Osteocyte (in vitro differentiated cells): Measurements from ENCODE around the gene SNX19. TPM values are rescaled to one million over a fixed set of nuclear protein-coding genes. Genes with fewer than 3 reads are reported as not detected.

ENCODE experiments used
- DNase-seq: peaks from one replicate; pipeline ENCODE4 v3.0.0; 2021; ENCODE audit warnings: mixed read lengths; ENCODE audit not compliant: unreplicated experiment; ENCODE audit errors: extremely low spot score
- H3K27ac Mint-ChIP-seq: one replicate; pipeline ENCODE4 v1.8.0; 2021; ENCODE audit warnings: mild to moderate bottlenecking, mixed read lengths; ENCODE audit not compliant: unreplicated experiment
- H3K27me3 Mint-ChIP-seq: one replicate; pipeline ENCODE4 v1.8.0; 2021; ENCODE audit warnings: mixed read lengths; ENCODE audit not compliant: unreplicated experiment
- H3K36me3 Mint-ChIP-seq: one replicate; pipeline ENCODE4 v1.8.0; 2021; ENCODE audit warnings: mixed read lengths; ENCODE audit not compliant: unreplicated experiment
- H3K4me1 Mint-ChIP-seq: one replicate; pipeline ENCODE4 v1.8.0; 2021; ENCODE audit warnings: mixed read lengths; ENCODE audit not compliant: unreplicated experiment
- H3K4me3 Mint-ChIP-seq: one replicate; pipeline ENCODE4 v1.8.0; 2021; ENCODE audit warnings: mild to moderate bottlenecking, moderate library complexity, mixed read lengths; ENCODE audit not compliant: unreplicated experiment
- H3K9me3 Mint-ChIP-seq: one replicate; pipeline ENCODE4 v1.8.0; 2021; ENCODE audit warnings: mixed read lengths; ENCODE audit not compliant: unreplicated experiment
- total RNA-seq: library from RNA; stranded (reverse); gene quantifications from 2 replicates; pipeline ENCODE4 v1.2.1, GENCODE V29; 2021
- TF ChIP-seq, protein P1 (sequence below): fragments of 200-600 bp; sonication (generic); IDR thresholded peaks from 2 replicates; pipeline ENCODE4 v1.5.0; 2021; ENCODE audit warnings: antibody characterized with exemption, mild to moderate bottlenecking, moderate library complexity

Gene SNX19
- total RNA-seq, 1 donor from 2014 or later = 68.4 TPM

DNA sequence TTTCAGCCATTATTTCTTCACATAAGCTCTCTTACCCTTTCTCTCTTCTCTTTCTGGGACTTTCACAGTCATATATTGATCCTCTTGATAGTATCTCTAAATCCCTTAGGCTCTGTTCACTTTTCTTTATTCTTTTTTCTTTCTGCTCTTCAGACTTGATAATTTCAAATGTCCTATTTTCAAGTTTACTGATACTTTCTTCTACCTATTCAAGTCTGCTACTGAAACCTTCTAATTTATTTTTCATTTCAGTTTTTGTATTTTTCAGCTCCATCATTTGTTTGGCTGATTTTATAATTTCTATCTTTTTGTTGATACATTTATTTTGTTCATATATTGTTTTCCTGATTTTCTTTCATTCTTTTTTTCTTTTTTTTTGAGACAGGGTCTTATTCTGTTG is 79.1 kb downstream of the SNX19 start:
- Mint-ChIP-seq H3K27me3 (no peaks in the 10 kb centered on the region), H3K36me3 (peaks cover 13% of the 10 kb centered on the region), H3K4me1 (peaks cover 63% of the 10 kb centered on the region), H3K27ac (no peak overlapping the region), H3K4me3 (no peak overlapping the region), H3K9me3 (peaks cover 16% of the 10 kb centered on the region)
- TF ChIP-seq, protein P1, sequence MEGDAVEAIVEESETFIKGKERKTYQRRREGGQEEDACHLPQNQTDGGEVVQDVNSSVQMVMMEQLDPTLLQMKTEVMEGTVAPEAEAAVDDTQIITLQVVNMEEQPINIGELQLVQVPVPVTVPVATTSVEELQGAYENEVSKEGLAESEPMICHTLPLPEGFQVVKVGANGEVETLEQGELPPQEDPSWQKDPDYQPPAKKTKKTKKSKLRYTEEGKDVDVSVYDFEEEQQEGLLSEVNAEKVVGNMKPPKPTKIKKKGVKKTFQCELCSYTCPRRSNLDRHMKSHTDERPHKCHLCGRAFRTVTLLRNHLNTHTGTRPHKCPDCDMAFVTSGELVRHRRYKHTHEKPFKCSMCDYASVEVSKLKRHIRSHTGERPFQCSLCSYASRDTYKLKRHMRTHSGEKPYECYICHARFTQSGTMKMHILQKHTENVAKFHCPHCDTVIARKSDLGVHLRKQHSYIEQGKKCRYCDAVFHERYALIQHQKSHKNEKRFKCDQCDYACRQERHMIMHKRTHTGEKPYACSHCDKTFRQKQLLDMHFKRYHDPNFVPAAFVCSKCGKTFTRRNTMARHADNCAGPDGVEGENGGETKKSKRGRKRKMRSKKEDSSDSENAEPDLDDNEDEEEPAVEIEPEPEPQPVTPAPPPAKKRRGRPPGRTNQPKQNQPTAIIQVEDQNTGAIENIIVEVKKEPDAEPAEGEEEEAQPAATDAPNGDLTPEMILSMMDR = no peak
- DNase-seq = no peak

DNA sequence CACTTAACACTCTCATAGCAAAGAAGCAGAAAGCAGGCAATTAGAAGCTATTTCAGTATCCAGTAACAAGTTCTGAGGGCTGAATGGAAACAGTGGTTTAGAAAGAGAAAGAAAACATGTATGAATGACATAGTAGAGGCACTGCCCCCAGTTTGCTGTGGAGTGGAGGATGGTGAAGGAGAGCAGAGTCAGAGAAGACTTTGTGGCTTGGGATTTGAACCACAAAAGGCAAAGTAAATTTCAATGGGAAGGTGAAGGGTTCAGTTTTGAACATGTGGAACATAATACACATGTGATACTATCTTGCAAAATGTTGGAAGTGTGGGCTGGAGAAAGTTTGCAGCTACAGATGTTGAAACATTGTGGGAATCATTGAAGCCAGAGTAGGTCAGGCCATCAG is 81.4 kb downstream of the SNX19 start:
- H3K27me3 Mint-ChIP-seq = no peaks in the 10 kb centered on the region
- TF ChIP-seq, protein P1 = no peak
- peaks cover 63% of the 10 kb centered on the region for H3K4me1 Mint-ChIP-seq
- peaks cover 13% of the 10 kb centered on the region for H3K36me3 Mint-ChIP-seq
- no peak overlapping the region for H3K27ac Mint-ChIP-seq
- no peak for DNase-seq
- peaks cover 16% of the 10 kb centered on the region for H3K9me3 Mint-ChIP-seq
- H3K4me3 Mint-ChIP-seq = no peak overlapping the region

DNA sequence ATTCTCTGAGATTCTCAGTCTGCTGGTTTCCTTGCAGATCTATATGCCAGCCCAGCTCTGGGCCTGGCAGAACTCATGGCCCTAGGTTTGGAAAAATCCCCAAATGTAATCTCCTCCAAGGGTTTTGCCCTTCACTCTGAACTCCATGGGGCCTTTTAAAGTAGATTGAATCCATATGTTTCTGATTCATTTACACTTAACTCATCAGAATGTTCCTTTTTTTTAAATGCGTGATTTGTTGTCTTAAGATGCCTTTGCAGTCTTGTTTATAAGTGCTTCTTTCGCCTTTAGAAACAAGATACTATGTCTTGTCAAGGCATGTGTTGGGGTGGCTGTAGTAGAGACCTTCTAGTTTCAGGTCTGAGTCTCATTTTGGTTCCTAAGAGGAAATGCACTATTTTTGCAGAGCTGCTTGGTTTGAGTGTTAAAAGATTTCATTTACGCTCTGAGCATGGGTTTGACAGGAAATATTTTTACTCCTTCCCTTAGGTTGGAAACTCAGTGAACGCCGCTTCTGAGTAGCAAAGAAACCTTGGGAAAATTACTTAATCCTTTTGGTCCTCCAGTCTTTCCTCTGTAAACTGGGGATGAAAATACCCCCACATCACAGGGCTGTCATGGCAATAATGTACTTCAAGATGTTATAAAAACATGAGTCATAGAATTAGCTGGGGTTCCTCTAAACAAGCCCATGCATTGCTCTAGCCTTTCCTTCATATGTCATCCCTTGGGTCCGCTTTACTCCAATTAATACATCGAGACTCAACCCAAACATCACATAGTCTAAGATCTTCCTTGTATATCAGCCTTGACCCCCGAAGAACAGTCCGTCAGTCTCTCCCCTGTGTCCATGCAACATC is 83.5 kb downstream of the SNX19 start:
- peaks cover 60% of the 10 kb centered on the region for H3K4me1 Mint-ChIP-seq

DNA sequence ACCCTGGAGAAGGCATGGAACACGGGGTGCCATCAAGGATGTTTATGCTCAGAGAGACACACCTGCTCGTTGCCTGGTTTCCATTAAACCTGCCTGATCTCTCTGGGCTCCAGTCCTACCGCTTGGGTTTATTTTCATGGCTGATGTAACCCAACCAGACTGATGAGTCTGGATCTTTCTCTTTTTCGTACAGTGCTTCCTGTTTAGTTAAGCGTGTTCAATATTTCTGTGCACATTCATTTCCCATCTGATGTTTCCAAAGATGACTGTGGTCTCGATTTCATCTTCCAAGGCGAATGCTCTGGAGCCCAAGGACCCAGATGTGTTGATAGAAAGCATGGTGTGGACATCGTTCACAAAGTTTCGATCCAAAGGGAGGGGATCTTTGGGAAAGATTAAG is 84.3 kb downstream of the SNX19 start:
- no peaks in the 10 kb centered on the region for H3K27me3 Mint-ChIP-seq
- peaks cover 6% of the 10 kb centered on the region for H3K36me3 Mint-ChIP-seq
- H3K9me3 Mint-ChIP-seq = peaks cover 10% of the 10 kb centered on the region
- peak overlapping the region; percentile 80 for H3K27ac Mint-ChIP-seq
- DNase-seq = no peak
- H3K4me3 Mint-ChIP-seq = no peak overlapping the region
- peaks cover 68% of the 10 kb centered on the region for H3K4me1 Mint-ChIP-seq
- TF ChIP-seq, protein P1 = no peak

More for the DNA sequence above, 83.5 kb downstream of the SNX19 start:
- Mint-ChIP-seq H3K27me3 (no peaks in the 10 kb centered on the region), H3K9me3 (peaks cover 16% of the 10 kb centered on the region), H3K4me3 (no peak overlapping the region), H3K27ac (peak overlapping the region; percentile 80), H3K36me3 (peaks cover 11% of the 10 kb centered on the region)
- TF ChIP-seq, protein P1 = no peak
- DNase-seq = no peak

DNA sequence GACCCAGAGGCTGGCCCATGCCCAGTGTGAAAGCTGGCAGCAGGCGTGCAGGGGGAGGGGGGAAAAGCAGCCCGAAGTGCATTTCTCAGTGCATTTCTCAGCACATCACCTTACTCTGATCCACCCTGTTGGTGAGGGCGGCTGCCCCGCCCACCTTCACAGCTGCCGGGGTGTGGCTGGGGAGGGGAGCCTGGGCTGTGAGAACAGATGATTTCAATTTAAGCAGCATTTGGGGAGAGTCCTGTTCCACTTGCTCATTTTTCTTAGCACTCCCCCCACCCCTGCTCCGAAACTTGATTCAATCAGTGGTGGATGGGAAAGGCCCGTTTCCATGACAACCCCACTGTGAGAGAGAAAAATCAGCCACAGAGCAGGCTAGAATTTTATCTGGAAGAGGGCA is 84.8 kb downstream of the SNX19 start:
- Mint-ChIP-seq H3K27me3 (no peaks in the 10 kb centered on the region), H3K27ac (peak overlapping the region; percentile 80), H3K9me3 (peaks cover 6% of the 10 kb centered on the region), H3K4me1 (peaks cover 72% of the 10 kb centered on the region), H3K4me3 (no peak overlapping the region), H3K36me3 (peaks cover 3% of the 10 kb centered on the region)
- no peak for DNase-seq
- TF ChIP-seq, protein P1 = no peak
